Muscle layer of colon (tissue), 2 donors: ENCODE results near the gene MYO7B.

ENCODE experiments used
- H3K27ac ChIP-seq: one replicate; pipeline ENCODE4 v1.7.0; 2013; ENCODE audit warnings: low read depth, mild to moderate bottlenecking, low read length, moderate library complexity
- H3K27me3 ChIP-seq, 2 donors: one replicate each; pipeline ENCODE4 v1.7.0; 2013; ENCODE audit warnings: low read length in 2 of 2, mild to moderate bottlenecking in 2 of 2; ENCODE audit not compliant: insufficient read depth in 2 of 2, control insufficient read depth in 1 of 2
- H3K36me3 ChIP-seq: one replicate; pipeline ENCODE4 v1.7.0; 2013; ENCODE audit warnings: mild to moderate bottlenecking, low read length; ENCODE audit not compliant: insufficient read depth
- H3K4me1 ChIP-seq: one replicate; pipeline ENCODE4 v1.7.0; 2013; ENCODE audit warnings: mild to moderate bottlenecking, low read length; ENCODE audit not compliant: insufficient read depth
- H3K4me3 ChIP-seq, 2 donors: one replicate each; pipeline ENCODE4 v1.7.0; 2013; ENCODE audit warnings: low read length in 2 of 2, low read depth in 1 of 2, mild to moderate bottlenecking in 1 of 2, moderate library complexity in 1 of 2
- H3K9ac ChIP-seq: one replicate; pipeline ENCODE4 v1.7.0; 2013; ENCODE audit warnings: low read length
- H3K9me3 ChIP-seq: one replicate; pipeline ENCODE4 v1.7.0; 2013; ENCODE audit warnings: mild to moderate bottlenecking, low read length
- donor health status: abdominal sarcoma.
- donor health status: Adenocarcinoma of cecum.

The MYO7B gene

GRCh38 chr2:127608061-127609030 is 72.9 kb downstream of the MYO7B start:
- no peak overlapping the region for H3K9ac ChIP-seq
- H3K36me3 ChIP-seq = no peaks in the 10 kb centered on the region

GRCh38 chr2:127609031-127609751 is 73.7 kb downstream of the MYO7B start:
- Histone ChIP-seq H3K4me3 (no peak overlapping the region), H3K36me3 (no peaks in the 10 kb centered on the region), H3K4me1 (no peaks in the 10 kb centered on the region), H3K27ac (no peak overlapping the region), H3K9ac (no peak overlapping the region), H3K27me3 (no peaks in the 10 kb centered on the region), H3K9me3 (peaks cover 4% of the 10 kb centered on the region)

More at GRCh38 chr2:127608061-127609030, 72.9 kb downstream of the MYO7B start:
- Histone ChIP-seq H3K27ac (no peak overlapping the region), H3K4me3 (no peak overlapping the region), H3K27me3 (no peaks in the 10 kb centered on the region), H3K4me1 (no peaks in the 10 kb centered on the region), H3K9me3 (peaks cover 4% of the 10 kb centered on the region)

GRCh38 chr2:127609818-127610217 is 74.3 kb downstream of the MYO7B start:
- Histone ChIP-seq H3K36me3 (no peaks in the 10 kb centered on the region), H3K27ac (no peak overlapping the region), H3K27me3 (no peaks in the 10 kb centered on the region), H3K9me3 (peaks cover 4% of the 10 kb centered on the region), H3K4me3 (no peak overlapping the region), H3K9ac (no peak overlapping the region), H3K4me1 (no peaks in the 10 kb centered on the region)

- no peak overlapping the region for H3K27ac ChIP-seq
- no peak overlapping the region for H3K9ac ChIP-seq
- H3K36me3 ChIP-seq = no peaks in the 10 kb centered on the region
- peaks cover 4% of the 10 kb centered on the region for H3K9me3 ChIP-seq
- H3K4me3 ChIP-seq = no peak overlapping the region
- no peaks in the 10 kb centered on the region for H3K27me3 ChIP-seq
- H3K4me1 ChIP-seq = no peaks in the 10 kb centered on the region
These were observed 75.1 kb downstream of the MYO7B start for GRCh38 chr2:127610561-127610960.

- no peak overlapping the region for H3K27ac ChIP-seq
- H3K4me1 ChIP-seq = no peaks in the 10 kb centered on the region
- no peak overlapping the region for H3K4me3 ChIP-seq
- H3K9me3 ChIP-seq = peaks cover 4% of the 10 kb centered on the region
- H3K36me3 ChIP-seq = no peaks in the 10 kb centered on the region
- no peak overlapping the region for H3K9ac ChIP-seq
- no peaks in the 10 kb centered on the region for H3K27me3 ChIP-seq
These were observed 75.8 kb downstream of the MYO7B start for GRCh38 chr2:127611076-127611925.

GRCh38 chr2:127612111-127612822 is 76.8 kb downstream of the MYO7B start:
- H3K27ac ChIP-seq = no peak overlapping the region
- H3K9me3 ChIP-seq = peaks cover 4% of the 10 kb centered on the region
- H3K4me1 ChIP-seq = no peaks in the 10 kb centered on the region
- H3K27me3 ChIP-seq = no peaks in the 10 kb centered on the region
- no peak overlapping the region for H3K9ac ChIP-seq
- H3K36me3 ChIP-seq = no peaks in the 10 kb centered on the region
- H3K4me3 ChIP-seq = no peak overlapping the region

- H3K9me3 ChIP-seq = peaks cover 4% of the 10 kb centered on the region
- H3K36me3 ChIP-seq = no peaks in the 10 kb centered on the region
- H3K4me3 ChIP-seq = no peak overlapping the region
- no peak overlapping the region for H3K27ac ChIP-seq
- H3K4me1 ChIP-seq = no peaks in the 10 kb centered on the region
- no peaks in the 10 kb centered on the region for H3K27me3 ChIP-seq
- H3K9ac ChIP-seq = no peak overlapping the region
These were observed 78.8 kb downstream of the MYO7B start for GRCh38 chr2:127614246-127614645.

GRCh38 chr2:127614731-127615130 is 79.2 kb downstream of the MYO7B start:
- Histone ChIP-seq H3K9me3 (peaks cover 4% of the 10 kb centered on the region), H3K9ac (no peak overlapping the region), H3K27me3 (no peaks in the 10 kb centered on the region), H3K4me1 (no peaks in the 10 kb centered on the region), H3K4me3 (no peak overlapping the region), H3K27ac (no peak overlapping the region), H3K36me3 (no peaks in the 10 kb centered on the region)

- H3K4me1 ChIP-seq = no peaks in the 10 kb centered on the region
- H3K27me3 ChIP-seq = no peaks in the 10 kb centered on the region
- no peaks in the 10 kb centered on the region for H3K36me3 ChIP-seq
- no peak overlapping the region for H3K4me3 ChIP-seq
- no peak overlapping the region for H3K27ac ChIP-seq
- H3K9me3 ChIP-seq = peaks cover 4% of the 10 kb centered on the region
- no peak overlapping the region for H3K9ac ChIP-seq
These were observed 80.2 kb downstream of the MYO7B start for GRCh38 chr2:127615511-127616166.

- H3K4me3 ChIP-seq = no peak overlapping the region
- H3K9me3 ChIP-seq = no peaks in the 10 kb centered on the region
- H3K36me3 ChIP-seq = no peaks in the 10 kb centered on the region
- H3K27me3 ChIP-seq = peaks cover 0 to 16% of the 10 kb centered on the region in 2 donors
- H3K4me1 ChIP-seq = no peaks in the 10 kb centered on the region
- H3K9ac ChIP-seq = no peak overlapping the region
- no peak overlapping the region for H3K27ac ChIP-seq
These were observed 83.2 kb downstream of the MYO7B start for GRCh38 chr2:127618551-127619202.
